Activated CD4-positive, alpha-beta T cell treated with anti-CD3 and anti-CD28 coated beads, Interleukin-10, Interleukin-2, amounts not matched to agents 100 ng/mL and 50 ng/mL, durations not matched to agents 16 hours and 8 hours (primary cell): ENCODE data around the gene HEXIM1.

ENCODE experiments used
- DNase-seq: peaks from one replicate; pipeline ENCODE4 v3.0.0-alpha.2; 2020

Gene HEXIM1

GRCh38 chr17:45175759-45176115, 27.5 kb downstream of the HEXIM1 start:
- no peak for DNase-seq

DNA sequence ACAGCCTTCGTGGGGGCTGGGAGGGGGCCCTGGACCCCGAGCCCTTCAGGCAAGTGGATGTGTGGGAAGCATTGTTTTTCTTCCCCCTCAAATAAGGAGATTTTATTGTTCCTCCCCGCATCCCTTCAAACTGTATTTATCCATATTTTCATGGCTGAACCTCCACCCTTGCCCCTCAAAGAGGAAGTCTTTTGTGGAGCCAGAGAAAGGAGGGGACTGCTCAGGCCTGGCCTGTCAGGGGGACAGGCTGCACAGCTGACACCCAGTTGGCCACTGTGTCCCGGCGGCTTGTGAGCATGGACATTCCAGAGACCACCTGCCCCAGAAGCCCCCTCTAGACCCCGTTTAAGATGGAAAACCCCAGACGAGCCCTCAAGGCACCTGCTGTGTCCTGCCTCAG, 29.3 kb downstream of the HEXIM1 start:
- no peak for DNase-seq

DNA sequence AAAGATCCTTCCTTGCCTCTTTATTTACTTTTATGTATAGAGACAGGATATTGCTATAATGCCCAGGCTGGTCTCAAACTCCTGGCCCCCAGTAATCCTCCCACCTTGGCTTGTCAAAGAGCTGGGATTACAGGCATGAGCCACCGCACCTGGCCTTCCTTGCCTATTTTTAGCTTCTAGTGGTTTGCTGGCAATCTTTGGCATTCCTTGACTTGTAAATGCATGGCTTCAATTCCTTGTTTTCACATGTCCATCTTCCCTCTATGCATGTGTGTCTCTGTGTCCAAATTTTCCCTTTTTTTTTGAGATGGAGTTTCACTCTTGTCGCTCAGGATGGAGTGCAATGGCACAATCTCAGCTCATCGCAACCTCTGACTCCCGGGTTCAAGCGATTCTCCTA, 35.9 kb downstream of the HEXIM1 start:
- no peak for DNase-seq

DNA sequence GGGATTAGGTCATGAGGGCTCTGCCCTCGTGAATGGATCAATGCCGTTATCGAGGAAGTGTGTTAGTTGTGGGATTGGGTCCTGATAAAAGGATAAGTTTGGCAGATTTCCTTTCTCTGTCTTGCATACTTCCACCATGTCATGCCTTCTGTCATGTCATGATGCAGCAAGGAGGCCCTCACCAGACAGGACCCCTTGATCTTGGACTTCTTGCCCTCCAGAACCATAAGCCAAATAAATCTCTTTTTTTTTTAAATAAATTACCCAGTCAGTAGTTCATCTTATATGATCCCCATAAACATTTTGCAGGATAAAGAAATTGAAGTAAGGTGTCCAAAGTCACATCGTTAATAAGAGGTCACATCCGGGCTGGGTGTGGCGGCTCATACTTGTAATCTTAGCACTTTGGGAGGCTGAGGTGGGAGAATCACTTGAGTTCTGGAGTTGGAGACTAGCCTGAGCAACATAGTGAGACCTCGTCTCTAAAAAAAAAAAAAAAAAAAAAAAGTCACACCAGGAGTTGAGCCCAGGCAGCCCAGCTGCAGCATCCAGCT, 38.6 kb downstream of the HEXIM1 start:
- DNase-seq: no peak

DNA sequence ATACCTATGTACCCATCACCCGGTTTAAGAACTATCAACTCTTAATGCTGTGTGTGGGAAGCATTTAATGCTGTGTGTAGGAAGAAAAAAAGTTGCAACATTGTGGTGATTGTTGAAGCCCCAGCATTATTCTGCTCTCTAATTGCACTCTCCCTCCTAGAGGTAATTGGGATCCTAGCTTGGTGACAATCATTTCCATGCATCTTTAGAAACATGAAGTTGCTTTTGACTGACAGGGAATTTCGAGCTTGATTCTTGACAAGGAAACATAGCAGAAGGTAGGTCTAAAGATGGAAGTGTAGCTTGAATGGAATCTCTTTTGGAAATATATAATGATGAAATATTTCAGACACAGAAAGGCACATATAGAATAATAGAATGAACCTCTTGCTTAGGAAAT, 40.7 kb downstream of the HEXIM1 start:
- DNase-seq: no peak

- no peak for DNase-seq
Observed at GRCh38 chr17:45190503-45191255, 42.4 kb downstream of the HEXIM1 start.

GRCh38 chr17:45195424-45195823, 47.1 kb downstream of the HEXIM1 start:
- DNase-seq: no peak

- DNase-seq: no peak
Observed at GRCh38 chr17:45197108-45197507, 48.8 kb downstream of the HEXIM1 start.

DNA sequence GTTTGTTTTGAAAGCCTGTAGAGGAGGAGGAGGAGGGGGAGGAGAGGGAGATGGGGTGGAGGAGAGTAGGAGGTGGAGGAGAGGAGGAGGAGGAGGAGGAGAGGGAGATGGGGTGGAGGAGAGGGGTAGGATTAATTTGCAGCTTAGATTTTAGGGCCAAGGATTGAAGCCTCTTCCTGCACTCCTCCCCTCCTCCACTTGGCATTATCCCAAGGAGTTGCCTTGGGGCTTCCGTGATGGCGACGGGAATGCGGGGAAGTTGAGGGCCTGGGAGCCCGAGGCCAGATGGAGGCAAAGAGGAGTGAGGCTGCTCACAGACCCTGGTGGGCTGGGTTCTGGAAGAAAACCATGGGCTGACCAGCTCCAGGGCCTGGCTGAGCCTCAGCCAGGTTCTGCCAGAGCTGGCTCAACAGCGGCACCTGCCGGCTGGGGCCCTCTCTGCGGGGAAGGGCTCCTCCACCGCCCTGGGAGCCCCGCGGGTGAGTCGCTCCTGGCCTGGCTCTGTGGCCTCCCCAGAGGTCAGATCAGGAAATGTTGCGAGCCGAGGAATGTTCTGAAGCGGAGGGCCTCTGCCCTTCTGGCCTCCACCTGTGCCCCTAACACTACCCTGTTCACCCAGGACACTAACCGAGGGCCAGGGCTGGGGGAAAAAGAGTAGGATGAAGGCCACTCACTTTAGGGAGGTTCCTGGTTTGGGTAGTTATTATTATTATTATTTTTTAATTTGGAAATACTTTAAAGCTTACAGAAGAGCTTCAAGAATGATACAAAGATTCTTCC, 49.5 kb downstream of the HEXIM1 start:
- peak; percentile 91 for DNase-seq

DNA sequence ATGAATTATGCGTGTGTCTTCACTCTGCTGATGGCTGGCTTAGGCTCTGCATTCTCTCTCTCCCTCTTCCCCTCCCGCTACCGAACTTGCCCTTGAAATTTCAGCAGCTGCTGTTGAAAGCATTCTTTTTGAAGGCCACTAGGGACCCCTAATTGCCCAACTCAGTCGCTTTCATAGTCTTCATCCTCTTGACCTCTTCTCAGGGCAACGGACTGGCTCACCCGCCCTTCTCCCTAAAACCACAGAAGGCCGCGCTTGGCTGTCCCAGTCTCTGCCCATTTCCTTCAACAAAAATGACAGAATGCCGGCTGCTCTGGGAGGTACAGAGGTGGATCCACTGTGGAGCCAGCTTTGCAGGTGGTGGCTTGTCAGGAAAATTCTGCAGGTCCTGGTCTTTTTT, 52.4 kb downstream of the HEXIM1 start:
- DNase-seq: no peak

- no peak for DNase-seq
Observed at GRCh38 chr17:45201457-45201856, 53.2 kb downstream of the HEXIM1 start.
